ENCODE measurements around the gene FAM131B. TPM values are rescaled to one million over a fixed set of nuclear protein-coding genes. Genes with fewer than 3 reads are reported as not detected.

The FAM131B gene
- total RNA-seq = 0.39 and 0.54 TPM in 2 replicates

DNA sequence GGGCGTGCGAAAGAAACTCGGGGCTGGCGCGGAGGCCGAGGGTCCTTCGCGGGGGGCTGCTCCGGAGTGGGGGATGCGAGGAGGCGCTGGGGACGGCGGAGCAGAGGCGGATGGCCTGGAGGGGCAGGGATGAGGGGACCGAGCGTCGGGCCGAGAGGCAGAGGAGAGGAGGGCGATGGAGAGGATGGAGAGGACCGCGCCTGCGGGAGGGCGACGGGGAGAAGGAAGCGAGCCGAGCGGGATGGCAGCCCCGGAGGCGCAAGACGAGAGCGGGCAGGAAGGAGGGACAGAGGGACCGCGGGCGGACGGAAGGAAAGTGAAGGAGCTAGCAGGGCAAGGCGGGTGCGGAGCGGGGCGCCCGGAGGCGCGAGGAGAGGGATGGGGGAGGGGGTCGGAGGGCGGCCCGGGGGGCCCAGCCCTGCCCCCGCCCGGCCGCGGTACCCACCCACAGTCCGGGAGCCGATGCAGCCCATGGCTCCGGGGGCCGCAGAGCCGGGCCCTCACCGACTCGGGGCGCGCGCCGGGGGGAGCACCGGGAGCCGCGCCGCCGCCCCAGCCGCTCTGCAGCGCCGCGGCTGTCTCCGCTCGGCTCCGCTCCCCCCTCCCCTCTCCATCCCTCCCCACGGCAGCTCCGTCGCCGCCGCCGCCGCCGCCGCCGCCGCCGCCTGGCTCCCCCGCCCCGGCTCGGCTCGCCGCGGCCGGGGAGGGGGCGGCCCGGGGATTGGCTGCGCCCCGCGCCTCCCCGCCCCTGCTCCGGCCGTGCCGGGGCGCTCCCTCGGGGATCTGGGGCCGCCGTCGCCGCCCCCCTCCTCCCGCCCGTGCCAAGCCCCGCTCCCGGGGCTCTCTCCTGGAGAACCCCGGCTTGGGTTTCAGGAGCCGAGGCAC, at the start of gene FAM131B:
Gene FAM131B, minus strand, starts transcription at position 583 of the 885 bp plus-strand sequence. Its CDS starts 110 bp downstream, at position 473.

DNA sequence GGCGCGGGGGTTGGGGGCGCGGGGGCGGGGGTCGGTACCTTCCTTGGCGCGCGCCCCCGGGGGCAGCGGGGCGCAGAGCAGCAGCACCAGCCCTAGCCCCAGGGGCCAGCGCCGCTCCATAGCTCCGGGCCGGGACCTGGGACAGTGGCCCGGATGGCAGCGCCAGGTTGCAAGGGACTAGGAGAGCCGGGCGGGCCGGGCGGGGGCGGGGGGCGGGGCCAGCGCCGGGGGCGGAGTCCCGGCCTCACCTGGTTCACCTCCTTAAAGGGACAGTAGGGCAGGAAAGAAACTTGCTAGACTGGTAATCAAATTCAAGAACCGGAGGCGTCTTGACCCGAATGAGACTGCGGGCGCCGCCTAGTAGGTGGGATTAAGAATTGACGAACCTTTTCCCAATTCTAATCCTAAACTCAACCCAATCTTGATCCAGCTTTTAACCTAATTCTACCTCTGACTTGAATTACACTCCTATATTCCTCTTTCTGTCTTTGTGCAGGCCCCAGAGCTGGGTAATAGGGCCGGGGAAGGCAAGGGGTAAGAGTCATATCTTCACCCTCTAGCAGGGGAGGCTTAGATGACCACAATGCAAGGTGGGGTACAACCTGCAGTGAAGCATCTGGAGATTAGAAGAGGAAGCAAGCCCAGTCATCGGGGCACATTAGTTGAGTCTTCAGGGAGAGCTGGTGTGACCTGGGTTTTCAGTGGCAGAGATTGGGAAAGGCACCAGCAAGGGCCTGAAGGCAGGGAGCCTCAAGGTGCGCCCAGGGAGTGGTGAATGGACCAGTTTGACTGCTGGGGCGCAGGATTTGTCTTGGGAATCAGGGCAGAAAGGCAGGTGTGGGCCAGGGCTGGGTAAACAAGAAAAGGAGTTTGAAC, 46.4 kb upstream of the FAM131B start, which contains the start of gene EPHA1:
Gene EPHA1, minus strand, starts transcription at position 171 of the 876 bp plus-strand sequence. Its CDS starts 51 bp downstream, at position 120.

DNA sequence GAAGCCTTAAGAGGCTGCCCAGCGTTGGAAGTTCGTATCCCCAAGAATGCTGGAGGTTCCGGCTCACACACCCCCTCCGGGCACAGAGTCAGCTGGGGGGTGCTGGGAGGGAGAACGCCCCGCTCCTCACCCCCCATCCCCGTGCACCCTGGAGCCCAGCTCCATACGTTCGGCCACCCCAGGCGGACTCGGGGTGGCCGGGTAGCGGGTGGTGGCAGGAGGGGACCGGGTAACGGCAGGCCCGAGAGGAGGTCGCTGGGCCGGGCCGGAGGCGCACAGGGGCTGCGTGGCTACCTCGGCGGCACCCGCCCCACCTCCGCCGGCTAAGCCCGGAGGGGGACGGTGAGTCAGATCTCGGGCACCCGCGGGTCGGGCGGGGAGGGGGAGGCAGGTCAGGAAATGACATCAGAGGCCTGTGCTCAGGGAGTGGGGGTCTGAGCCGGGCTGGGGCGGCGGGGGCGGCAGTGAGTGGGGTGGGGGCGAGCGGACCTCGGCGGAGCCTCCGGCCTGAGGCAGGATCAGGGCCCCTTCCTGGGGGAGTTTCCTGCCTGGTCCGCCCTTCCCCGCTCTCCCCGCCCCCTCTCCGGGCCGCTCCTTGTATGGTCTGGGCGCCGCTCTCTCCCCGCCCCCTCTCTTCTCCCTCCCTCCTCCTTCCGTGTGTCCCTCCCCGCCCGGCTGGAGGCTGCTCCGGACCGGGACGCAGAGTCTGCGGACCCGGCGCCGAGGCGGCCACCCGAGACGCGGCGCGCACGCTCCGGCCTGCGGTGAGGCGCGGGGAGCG, 18.3 kb upstream of the FAM131B start, which contains the start of gene ZYX:
Gene ZYX, plus strand, starts transcription at position 700 of the 781 bp plus-strand sequence. CDS start 227 bp downstream, outside the sequence.

DNA sequence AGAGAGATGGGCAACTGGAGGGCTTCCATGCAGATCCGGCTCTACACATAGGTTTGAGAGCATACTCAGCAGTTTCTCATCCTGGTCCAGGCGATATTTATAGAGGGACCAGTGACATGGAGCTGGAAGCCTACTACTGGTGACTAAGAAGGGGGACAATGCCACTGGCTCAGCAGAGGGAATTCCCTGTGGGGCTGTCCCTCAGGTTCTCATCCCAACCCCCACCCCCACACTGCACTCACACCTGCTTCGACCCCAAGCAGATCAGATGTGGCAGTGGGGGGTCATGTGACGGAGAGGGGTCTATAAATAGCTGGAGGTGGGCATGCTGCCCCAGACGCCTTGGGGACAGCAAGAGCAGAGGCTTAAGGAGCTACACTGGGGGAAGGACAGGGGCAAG, 46.7 kb downstream of the FAM131B start, which contains the start of gene CLCN1:
Gene CLCN1, plus strand, starts transcription at position 336 of the 400 bp plus-strand sequence. CDS start 102 bp downstream, outside the sequence.

Small RNAs within 50 kb of the gene (small RNA-seq; reads per million reads assigned to genes)
- gene MIR6892 = not detected

Other genes starting within 250 kb of the FAM131B start
- not detected in 2 replicates for gene PIP, start 230.6 kb downstream of the FAM131B start, total RNA-seq
- not detected in 2 replicates for gene TAS2R39, start 179.3 kb downstream of the FAM131B start, total RNA-seq
- gene TAS2R40, start 140.7 kb downstream of the FAM131B start, total RNA-seq = not detected in 2 replicates
- gene GSTK1, start 99.3 kb downstream of the FAM131B start, total RNA-seq = 92.3 and 94.9 TPM in 2 replicates
- 0.11 TPM in 1 of 2 replicates, not detected in the other for gene TMEM139, start 77.8 kb downstream of the FAM131B start, total RNA-seq
- gene CASP2, start 74.4 kb downstream of the FAM131B start, total RNA-seq = 11.6 and 12.6 TPM in 2 replicates
- gene CLCN1, start 46.6 kb downstream of the FAM131B start, total RNA-seq = not detected in 2 replicates
- gene ZYX, start 18.6 kb upstream of the FAM131B start, total RNA-seq = 25.1 and 34.1 TPM in 2 replicates
- gene EPHA1, start 46.1 kb upstream of the FAM131B start, total RNA-seq = not detected in 2 replicates
- gene TAS2R60, start 80.7 kb upstream of the FAM131B start, total RNA-seq = not detected in 2 replicates
- gene TAS2R41, start 115.2 kb upstream of the FAM131B start, total RNA-seq = not detected in 2 replicates
- gene CTAGE15, start 209.1 kb upstream of the FAM131B start, total RNA-seq = 1.2 TPM in 1 of 2 replicates, not detected in the other

All from articular chondrocyte of knee joint (primary cell).